MCF 10A (cell line): ENCODE data around the gene FGF5. TPM values are rescaled to one million over a fixed set of nuclear protein-coding genes. Genes with fewer than 3 reads are reported as not detected.

ENCODE experiments used
- BruUV-seq: library from RNA; stranded (reverse); fragments of 400-500 nt; replicated peaks from 2 replicates; lab custom pipeline; 2021; lab: Mats Ljungman, UMichigan
- CTCF ChIA-PET: fragments of 300-600 bp; sonication (Branson Sonifier 250); formaldehyde crosslinking; extraction: SDS; loops from one replicate; lab custom pipeline; 2021; ENCODE audit warnings: antibody characterized with exemption, inconsistent platforms; lab: Yijun Ruan, JAX
- POLR2A ChIA-PET: fragments of 300-600, 350-650 bp; sonication (Branson Sonifier 250); formaldehyde crosslinking; extraction: SDS; loops from one replicate; lab custom pipeline; 2020; ENCODE audit warnings: antibody characterized with exemption, inconsistent platforms; lab: Yijun Ruan, JAX
- DNase-seq: peaks from one replicate; pipeline ENCODE4 v3.0.0-alpha.2; 2018; ENCODE audit not compliant: unreplicated experiment
- H3K27ac Mint-ChIP-seq: one replicate; pipeline ENCODE4 v1.8.0; 2022; ENCODE audit warnings: mild to moderate bottlenecking, low read depth, mixed read lengths; ENCODE audit not compliant: unreplicated experiment
- H3K27me3 Mint-ChIP-seq: one replicate; pipeline ENCODE4 v1.8.0; 2022; ENCODE audit warnings: mixed read lengths; ENCODE audit not compliant: insufficient read depth, unreplicated experiment
- H3K36me3 Mint-ChIP-seq: one replicate; pipeline ENCODE4 v1.8.0; 2022; ENCODE audit warnings: mild to moderate bottlenecking, moderate library complexity, mixed read lengths; ENCODE audit not compliant: insufficient read depth, unreplicated experiment
- H3K4me1 Mint-ChIP-seq: one replicate; pipeline ENCODE4 v1.8.0; 2022; ENCODE audit warnings: mixed read lengths; ENCODE audit not compliant: insufficient read depth, unreplicated experiment
- H3K4me3 Mint-ChIP-seq: one replicate; pipeline ENCODE4 v1.8.0; 2022; ENCODE audit warnings: mild to moderate bottlenecking, moderate library complexity, mixed read lengths; ENCODE audit not compliant: unreplicated experiment
- H3K9me3 Mint-ChIP-seq: one replicate; pipeline ENCODE4 v1.8.0; 2022; ENCODE audit warnings: mixed read lengths; ENCODE audit not compliant: unreplicated experiment
- intact Hi-C: fragments of 100-400 bp; cut with micrococcal nuclease; formaldehyde crosslinking; loops from 2 replicates; pipeline ENCODE4 v1.14.1; 2022
- total RNA-seq: library from RNA; stranded (reverse); gene quantifications from 2 replicates; pipeline ENCODE4 v1.2.3, GENCODE V29; 2022
- TF ChIP-seq, protein P1 (sequence below): fragments of 200-600 bp; IDR thresholded peaks from one replicate; pipeline ENCODE4 v1.8.0; 2022; ENCODE audit warnings: antibody characterized with exemption, mild to moderate bottlenecking; ENCODE audit not compliant: unreplicated experiment

FGF5 gene
- total RNA-seq, 1 experiment from 2014 or later: not detected

DNA sequence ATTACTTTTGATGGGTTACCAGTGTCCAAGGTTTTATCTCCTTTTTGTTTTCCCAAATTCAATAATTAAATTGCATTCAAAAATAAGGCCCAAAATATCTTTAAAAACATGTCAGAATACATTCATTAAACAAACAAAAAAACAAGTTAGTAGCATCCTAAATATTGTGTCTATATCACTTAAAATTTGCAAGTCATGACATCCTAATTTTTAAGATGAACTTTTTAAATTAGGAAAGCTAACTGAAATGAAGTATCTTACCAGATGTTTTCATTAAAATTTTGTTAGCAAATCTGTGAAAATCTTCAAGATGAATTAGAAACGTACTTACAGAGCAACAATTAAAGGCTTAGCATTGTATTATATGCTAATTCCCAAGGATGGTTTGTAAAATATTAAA lies 68.1 kb downstream of the FGF5 start:
- ChIA-PET CTCF (interaction anchor here (0.6 to 3.1 kb wide), 8 partner anchors 11 to 1383 kb away, joined by 3 to 13 read pairs (median 4); no protein-coding TSS in a partner anchor), POLR2A (interaction anchor here (1.2 to 1.4 kb wide), 2 partner anchors 69 to 114 kb away, joined by 4 to 6 read pairs; partner anchors contain the start of gene FGF5)
- Mint-ChIP-seq H3K9me3 (no peaks in the 10 kb centered on the region), H3K27me3 (no peaks in the 10 kb centered on the region), H3K27ac (no peak overlapping the region), H3K4me3 (no peak overlapping the region), H3K36me3 (no peaks in the 10 kb centered on the region), H3K4me1 (no peaks in the 10 kb centered on the region)
- intact Hi-C loops: no loop called here
- no peak for DNase-seq
- TF ChIP-seq, protein P1, sequence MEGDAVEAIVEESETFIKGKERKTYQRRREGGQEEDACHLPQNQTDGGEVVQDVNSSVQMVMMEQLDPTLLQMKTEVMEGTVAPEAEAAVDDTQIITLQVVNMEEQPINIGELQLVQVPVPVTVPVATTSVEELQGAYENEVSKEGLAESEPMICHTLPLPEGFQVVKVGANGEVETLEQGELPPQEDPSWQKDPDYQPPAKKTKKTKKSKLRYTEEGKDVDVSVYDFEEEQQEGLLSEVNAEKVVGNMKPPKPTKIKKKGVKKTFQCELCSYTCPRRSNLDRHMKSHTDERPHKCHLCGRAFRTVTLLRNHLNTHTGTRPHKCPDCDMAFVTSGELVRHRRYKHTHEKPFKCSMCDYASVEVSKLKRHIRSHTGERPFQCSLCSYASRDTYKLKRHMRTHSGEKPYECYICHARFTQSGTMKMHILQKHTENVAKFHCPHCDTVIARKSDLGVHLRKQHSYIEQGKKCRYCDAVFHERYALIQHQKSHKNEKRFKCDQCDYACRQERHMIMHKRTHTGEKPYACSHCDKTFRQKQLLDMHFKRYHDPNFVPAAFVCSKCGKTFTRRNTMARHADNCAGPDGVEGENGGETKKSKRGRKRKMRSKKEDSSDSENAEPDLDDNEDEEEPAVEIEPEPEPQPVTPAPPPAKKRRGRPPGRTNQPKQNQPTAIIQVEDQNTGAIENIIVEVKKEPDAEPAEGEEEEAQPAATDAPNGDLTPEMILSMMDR: no peak
- no TSS peak for BruUV-seq

DNA sequence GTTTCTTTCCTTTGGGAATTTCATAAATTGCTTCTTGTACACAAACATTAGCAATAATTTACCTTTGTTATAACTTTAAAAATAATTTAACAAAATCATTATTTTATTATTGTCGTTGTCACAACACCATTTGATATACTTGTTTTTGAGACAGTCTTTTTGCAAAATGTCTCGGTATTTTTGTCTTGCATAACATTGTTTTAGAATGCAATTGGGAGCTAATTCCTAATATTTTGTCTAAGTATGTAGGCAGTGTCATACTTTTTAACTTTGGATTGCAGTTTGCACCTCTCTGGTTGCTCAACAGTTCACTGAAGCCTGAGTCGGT lies 68.7 kb downstream of the FGF5 start:
- BruUV-seq: no TSS peak
- DNase-seq: no peak
- no peaks in the 10 kb centered on the region for H3K27me3 Mint-ChIP-seq
- H3K27ac Mint-ChIP-seq: no peak overlapping the region
- no peaks in the 10 kb centered on the region for H3K9me3 Mint-ChIP-seq
- H3K36me3 Mint-ChIP-seq: no peaks in the 10 kb centered on the region
- intact Hi-C loops: loop anchor here (1.0 to 5.0 kb wide), 2 partner anchors 113 to 1383 kb away; no protein-coding TSS in a partner anchor
- ChIA-PET POLR2A (interaction anchor here (1.0 to 1.4 kb wide), 4 partner anchors 26 to 262 kb away, joined by 4 to 6 read pairs (median 5); partner anchors contain the start of genes ANTXR2 and FGF5), CTCF (interaction anchor here (0.6 to 3.1 kb wide), 13 partner anchors 12 to 1362 kb away, joined by 3 to 13 read pairs (median 3); no protein-coding TSS in a partner anchor)
- H3K4me3 Mint-ChIP-seq: peak overlapping the region; percentile 80
- TF ChIP-seq, protein P1: no peak
- H3K4me1 Mint-ChIP-seq: no peaks in the 10 kb centered on the region

DNA sequence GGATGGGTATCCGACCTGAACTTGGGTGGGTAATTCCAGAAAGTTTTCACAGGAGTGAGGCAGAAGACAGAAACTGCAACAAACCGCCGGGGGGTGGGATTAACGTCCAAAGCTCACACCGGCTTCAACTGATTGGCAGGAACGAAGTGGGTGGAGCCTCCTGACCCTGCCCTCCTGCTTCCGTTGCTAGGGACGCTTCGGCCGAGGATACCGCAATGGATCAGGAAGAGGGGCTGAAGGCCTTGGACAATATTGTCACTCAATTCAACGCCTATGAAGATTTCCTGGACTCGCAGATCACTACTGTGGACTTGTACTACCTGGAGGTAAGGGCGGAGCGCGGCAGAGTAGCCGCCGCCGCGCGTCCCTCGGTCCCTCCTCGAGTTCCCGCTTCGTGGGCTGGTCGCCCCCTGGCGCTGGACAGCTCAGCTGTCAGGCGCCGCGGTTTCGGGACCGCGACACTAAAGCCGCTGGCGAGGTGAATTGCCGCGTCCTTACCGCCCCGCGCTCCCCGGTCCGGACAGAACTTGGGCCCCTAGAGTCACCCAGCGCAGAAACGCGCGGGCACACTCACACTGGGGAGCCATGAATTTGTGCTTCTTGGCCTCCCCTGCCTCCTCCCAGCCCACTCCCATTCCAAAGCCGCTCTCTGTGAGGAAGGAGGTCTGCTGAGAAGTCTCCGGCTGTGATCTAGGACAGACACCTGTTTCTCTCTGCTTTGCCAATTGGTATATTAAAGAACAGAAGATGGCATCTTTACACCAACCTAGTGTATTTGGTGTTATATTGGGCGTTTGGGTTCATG lies 69.3 kb downstream of the FGF5 start, which contains the start of gene CFAP299:
CFAP299 (plus strand) TSS at position 177 of the 805 bp plus-strand sequence.
- Mint-ChIP-seq H3K4me3 (peak within 1 kb of the TSS; percentile 80), H3K27me3 (no peaks in the 10 kb centered on the region), H3K36me3 (no peaks in the 10 kb centered on the region), H3K4me1 (no peaks in the 10 kb centered on the region), H3K27ac (no peak within 1 kb of the TSS), H3K9me3 (no peaks in the 10 kb centered on the region)
- intact Hi-C loops: loop anchor here (1.0 to 5.0 kb wide), 2 partner anchors 113 to 1383 kb away; no protein-coding TSS in a partner anchor
- TF ChIP-seq, protein P1: peak; percentile 45
- BruUV-seq: no TSS peak
- ChIA-PET CTCF (interaction anchor here (0.6 to 3.1 kb wide), 18 partner anchors 12 to 1384 kb away, joined by 3 to 13 read pairs (median 3); no protein-coding TSS in a partner anchor), POLR2A (interaction anchor here (1.0 to 1.4 kb wide), 4 partner anchors 27 to 263 kb away, joined by 4 to 6 read pairs (median 5); partner anchors contain the start of genes ANTXR2 and FGF5)
- DNase-seq: peak; percentile 94

DNA sequence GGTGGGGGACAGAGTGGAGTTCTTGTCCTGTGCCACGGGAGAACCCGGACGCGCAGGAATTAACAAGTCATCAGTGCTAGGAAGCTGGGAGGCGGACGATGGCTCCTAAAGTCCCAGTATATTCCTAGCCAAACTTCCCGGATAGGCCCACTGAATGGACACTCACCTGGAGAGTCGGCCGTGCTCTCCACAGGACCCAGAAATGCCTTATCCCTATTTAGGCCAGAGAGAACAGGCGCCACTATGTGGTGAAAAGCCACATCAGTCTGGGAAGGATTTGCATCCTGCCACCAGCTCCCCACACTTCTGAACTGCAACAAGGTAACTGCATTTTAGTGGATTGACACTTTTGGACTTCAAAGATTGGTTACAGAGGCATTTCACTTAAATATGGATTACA lies 70.1 kb downstream of the FGF5 start:
- CTCF ChIA-PET: interaction anchor here (0.6 to 3.1 kb wide), 14 partner anchors 8 to 1882 kb away, joined by 3 to 13 read pairs (median 3); no protein-coding TSS in a partner anchor
- H3K27me3 Mint-ChIP-seq: no peaks in the 10 kb centered on the region
- intact Hi-C loops: loop anchor here (5.0 kb wide), 1 partner anchor 114 kb away; no protein-coding TSS in a partner anchor
- H3K9me3 Mint-ChIP-seq: peaks cover 1% of the 10 kb centered on the region
- TF ChIP-seq, protein P1: no peak
- H3K4me1 Mint-ChIP-seq: no peaks in the 10 kb centered on the region
- no TSS peak for BruUV-seq
- POLR2A ChIA-PET: interaction anchor here (1.1 kb wide), 1 partner anchor 29 kb away, joined by 3 read pairs; no protein-coding TSS in a partner anchor
- DNase-seq: peak; percentile 42
- no peaks in the 10 kb centered on the region for H3K36me3 Mint-ChIP-seq
- H3K27ac Mint-ChIP-seq: no peak overlapping the region
- H3K4me3 Mint-ChIP-seq: peak overlapping the region; percentile 80
